Measurements from ENCODE around the gene MMP24OS. TPM values are rescaled to one million over a fixed set of nuclear protein-coding genes. Genes with fewer than 3 reads are reported as not detected.
"Not testable (repeated sequence)": the region's sequence is repeated elsewhere in the genome, so short reads cannot be mapped to it uniquely, and the experiment has no call there.

The MMP24OS gene
- total RNA-seq, 1 experiment from 2014 or later: 11.4 TPM

GRCh38 chr20:35276408-35276807 is 1.5 kb downstream of the MMP24OS start:
- DNase-seq (ENCODE audit: low spot score): no peak

GRCh38 chr20:35275741-35276251 is 2.1 kb downstream of the MMP24OS start:
- no peak for DNase-seq (ENCODE audit: low spot score)

- DNase-seq (ENCODE audit: low spot score): no peak
Observed at GRCh38 chr20:35274172-35275092, 3.5 kb downstream of the MMP24OS start.

GRCh38 chr20:35273449-35274171 is 4.3 kb downstream of the MMP24OS start:
- peak; percentile 52 for DNase-seq (ENCODE audit: low spot score)

- DNase-seq (ENCODE audit: low spot score): no peak
Observed at GRCh38 chr20:35271904-35272303, 6.0 kb downstream of the MMP24OS start.

- DNase-seq (ENCODE audit: low spot score): peak; percentile 47
Observed at GRCh38 chr20:35271073-35271882, 6.6 kb downstream of the MMP24OS start.

- no peak for DNase-seq (ENCODE audit: low spot score)
Observed at GRCh38 chr20:35270021-35270902, 7.7 kb downstream of the MMP24OS start.

GRCh38 chr20:35269055-35269781 is 8.7 kb downstream of the MMP24OS start:
- peak; percentile 86 for DNase-seq (ENCODE audit: low spot score)

- no peak for DNase-seq (ENCODE audit: low spot score)
Observed at GRCh38 chr20:35267092-35267491, 10.8 kb downstream of the MMP24OS start.

GRCh38 chr20:35264755-35265154 is 13.2 kb downstream of the MMP24OS start:
- DNase-seq (ENCODE audit: low spot score): peak; percentile 55

- DNase-seq (ENCODE audit: low spot score): peak; percentile 74
Observed at GRCh38 chr20:35263532-35264341, 14.2 kb downstream of the MMP24OS start.

GRCh38 chr20:35262731-35263531 is 15.0 kb downstream of the MMP24OS start:
- DNase-seq (ENCODE audit: low spot score): peak; percentile 97

- DNase-seq (ENCODE audit: low spot score): not testable (repeated sequence)
Observed at GRCh38 chr20:35262321-35262720, 15.6 kb downstream of the MMP24OS start.

- DNase-seq (ENCODE audit: low spot score): no peak
Observed at GRCh38 chr20:35260426-35260825, 17.5 kb downstream of the MMP24OS start.

GRCh38 chr20:35257175-35257909 is 20.6 kb downstream of the MMP24OS start:
- DNase-seq (ENCODE audit: low spot score): peak; percentile 71

GRCh38 chr20:35254448-35254999 is 23.4 kb downstream of the MMP24OS start:
- DNase-seq (ENCODE audit: low spot score): no peak

- no peak for DNase-seq (ENCODE audit: low spot score)
Observed at GRCh38 chr20:35253010-35253409, 24.9 kb downstream of the MMP24OS start.

Data from A172 (cell line).